Measurements from ENCODE around the gene RBMS3.

DNA sequence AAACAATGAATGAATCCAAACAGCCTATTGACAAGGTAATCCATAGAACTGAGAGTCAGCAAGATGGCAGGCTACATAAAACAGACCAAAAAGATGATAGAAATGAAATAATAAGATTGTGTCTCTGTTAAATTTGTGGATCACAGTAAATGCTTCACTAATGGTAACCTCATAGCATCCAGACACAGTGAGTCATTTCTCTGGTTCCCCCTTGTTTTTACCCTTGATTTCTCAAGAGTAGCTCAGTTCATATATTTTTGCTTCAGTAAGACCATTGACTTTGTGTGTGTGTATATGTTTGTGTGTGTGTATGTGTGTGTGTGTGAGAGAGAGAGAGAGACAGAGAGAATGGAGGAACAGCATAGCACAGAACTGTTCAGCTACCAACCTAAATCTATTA, 546.9 kb downstream of the RBMS3 start:
- TF ChIP-seq, protein P1, sequence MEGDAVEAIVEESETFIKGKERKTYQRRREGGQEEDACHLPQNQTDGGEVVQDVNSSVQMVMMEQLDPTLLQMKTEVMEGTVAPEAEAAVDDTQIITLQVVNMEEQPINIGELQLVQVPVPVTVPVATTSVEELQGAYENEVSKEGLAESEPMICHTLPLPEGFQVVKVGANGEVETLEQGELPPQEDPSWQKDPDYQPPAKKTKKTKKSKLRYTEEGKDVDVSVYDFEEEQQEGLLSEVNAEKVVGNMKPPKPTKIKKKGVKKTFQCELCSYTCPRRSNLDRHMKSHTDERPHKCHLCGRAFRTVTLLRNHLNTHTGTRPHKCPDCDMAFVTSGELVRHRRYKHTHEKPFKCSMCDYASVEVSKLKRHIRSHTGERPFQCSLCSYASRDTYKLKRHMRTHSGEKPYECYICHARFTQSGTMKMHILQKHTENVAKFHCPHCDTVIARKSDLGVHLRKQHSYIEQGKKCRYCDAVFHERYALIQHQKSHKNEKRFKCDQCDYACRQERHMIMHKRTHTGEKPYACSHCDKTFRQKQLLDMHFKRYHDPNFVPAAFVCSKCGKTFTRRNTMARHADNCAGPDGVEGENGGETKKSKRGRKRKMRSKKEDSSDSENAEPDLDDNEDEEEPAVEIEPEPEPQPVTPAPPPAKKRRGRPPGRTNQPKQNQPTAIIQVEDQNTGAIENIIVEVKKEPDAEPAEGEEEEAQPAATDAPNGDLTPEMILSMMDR (IDR thresholded peaks at IDR 0.05; ENCODE audit: insufficient read depth, low read depth, low read length), result no peak
- TF ChIP-seq EZH2 (IDR thresholded peaks at IDR 0.05; ENCODE audit: insufficient read depth, low read length), result no peak
